ENCODE data around the gene TNRC18. TPM values are rescaled to one million over a fixed set of nuclear protein-coding genes. Genes with fewer than 3 reads are reported as not detected.

TNRC18 gene, protein sequence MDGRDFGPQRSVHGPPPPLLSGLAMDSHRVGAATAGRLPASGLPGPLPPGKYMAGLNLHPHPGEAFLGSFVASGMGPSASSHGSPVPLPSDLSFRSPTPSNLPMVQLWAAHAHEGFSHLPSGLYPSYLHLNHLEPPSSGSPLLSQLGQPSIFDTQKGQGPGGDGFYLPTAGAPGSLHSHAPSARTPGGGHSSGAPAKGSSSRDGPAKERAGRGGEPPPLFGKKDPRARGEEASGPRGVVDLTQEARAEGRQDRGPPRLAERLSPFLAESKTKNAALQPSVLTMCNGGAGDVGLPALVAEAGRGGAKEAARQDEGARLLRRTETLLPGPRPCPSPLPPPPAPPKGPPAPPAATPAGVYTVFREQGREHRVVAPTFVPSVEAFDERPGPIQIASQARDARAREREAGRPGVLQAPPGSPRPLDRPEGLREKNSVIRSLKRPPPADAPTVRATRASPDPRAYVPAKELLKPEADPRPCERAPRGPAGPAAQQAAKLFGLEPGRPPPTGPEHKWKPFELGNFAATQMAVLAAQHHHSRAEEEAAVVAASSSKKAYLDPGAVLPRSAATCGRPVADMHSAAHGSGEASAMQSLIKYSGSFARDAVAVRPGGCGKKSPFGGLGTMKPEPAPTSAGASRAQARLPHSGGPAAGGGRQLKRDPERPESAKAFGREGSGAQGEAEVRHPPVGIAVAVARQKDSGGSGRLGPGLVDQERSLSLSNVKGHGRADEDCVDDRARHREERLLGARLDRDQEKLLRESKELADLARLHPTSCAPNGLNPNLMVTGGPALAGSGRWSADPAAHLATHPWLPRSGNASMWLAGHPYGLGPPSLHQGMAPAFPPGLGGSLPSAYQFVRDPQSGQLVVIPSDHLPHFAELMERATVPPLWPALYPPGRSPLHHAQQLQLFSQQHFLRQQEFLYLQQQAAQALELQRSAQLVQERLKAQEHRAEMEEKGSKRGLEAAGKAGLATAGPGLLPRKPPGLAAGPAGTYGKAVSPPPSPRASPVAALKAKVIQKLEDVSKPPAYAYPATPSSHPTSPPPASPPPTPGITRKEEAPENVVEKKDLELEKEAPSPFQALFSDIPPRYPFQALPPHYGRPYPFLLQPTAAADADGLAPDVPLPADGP (N-terminal part only)
- total RNA-seq = 67.3 and 83.3 TPM in 2 replicates

GRCh38 chr7:5423306-5423975 lies at the start of gene TNRC18:
Gene TNRC18 (minus strand): TSS chr7:5423834. CDS start chr7:5421246, 2,588 bp downstream.

DNA sequence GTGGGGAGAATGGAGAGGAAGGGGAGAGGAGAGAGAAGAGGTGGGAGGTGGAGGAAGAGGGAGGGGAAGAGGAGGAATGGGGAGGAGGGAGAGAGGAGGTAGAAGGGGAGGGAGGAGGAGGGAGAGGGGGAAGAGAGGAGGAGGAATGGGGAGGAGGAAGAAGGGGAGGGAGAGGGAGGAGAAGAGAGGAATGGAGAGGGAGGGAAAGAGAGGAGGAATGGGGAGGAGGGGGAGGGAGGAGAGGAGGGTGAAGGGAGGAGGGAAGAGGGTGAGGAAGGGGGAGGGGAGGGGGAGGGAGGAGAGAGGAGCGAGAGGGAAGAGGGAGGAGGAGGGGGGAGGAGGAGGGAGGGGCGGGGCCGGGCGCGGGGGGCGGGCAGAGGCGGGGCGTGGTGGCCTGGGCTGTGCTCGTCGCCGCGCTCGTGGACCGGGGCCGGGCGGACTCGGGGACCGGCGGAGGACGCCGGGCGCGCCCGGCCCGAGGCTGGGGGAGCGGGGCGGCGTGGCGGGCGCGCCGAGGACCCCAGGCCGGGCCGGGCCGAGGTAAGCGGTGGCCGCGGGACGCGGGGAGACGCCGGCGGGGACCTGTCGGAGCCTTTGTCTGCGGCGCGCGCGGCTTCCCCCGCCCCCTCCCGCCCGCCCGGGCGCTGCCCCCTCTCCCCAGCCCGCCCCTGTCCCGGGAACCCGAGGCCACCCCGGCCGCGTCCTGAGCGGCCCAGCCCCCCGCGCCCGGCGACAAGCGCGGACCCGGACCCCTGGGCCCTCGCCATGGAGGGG lies 140.9 kb downstream of the TNRC18 start, which contains the start of gene SLC29A4:
SLC29A4 (plus strand) TSS at position 401 of the 774 bp plus-strand sequence. CDS start 4,874 bp downstream, outside the sequence.

Other genes with a start within 250 kb of the TNRC18 start
- gene WIPI2, start 233.6 kb downstream of the TNRC18 start, total RNA-seq = 73.2 and 78.7 TPM in 2 replicates
- gene SLC29A4, start 140.9 kb downstream of the TNRC18 start, total RNA-seq = 1.7 and 7.1 TPM in 2 replicates
- gene FBXL18, start 90.0 kb upstream of the TNRC18 start, total RNA-seq = 6.7 and 10.9 TPM in 2 replicates
- 4,027 and 4,439 TPM in 2 replicates for gene ACTB, start 106.8 kb upstream of the TNRC18 start, total RNA-seq
- gene FSCN1, start 169.0 kb upstream of the TNRC18 start, total RNA-seq = 314 and 317 TPM in 2 replicates